ENCODE measurements around the gene EYS.

Gene EYS

GRCh38 chr6:64233746-64234145 is 1473.3 kb downstream of the EYS start:
- TF ChIP-seq SIN3A (IDR thresholded peaks at IDR 0.05; ENCODE audit: borderline replicate concordance, insufficient read depth, low read length): no peak
- no peak for TF ChIP-seq POLR2AphosphoS5 (IDR thresholded peaks at IDR 0.05; ENCODE audit: low read depth, low read length)
- TF ChIP-seq REST (IDR thresholded peaks at IDR 0.05; ENCODE audit: insufficient read depth in 1 of 2, low read depth in 2 of 2, low read length in 2 of 2): no peak
- TF ChIP-seq FOXP2 (optimal IDR thresholded peaks at IDR 0.05; ENCODE audit: borderline replicate concordance, extremely low read depth, extremely low read length, insufficient read depth): no peak
- TF ChIP-seq TAF1 (IDR thresholded peaks at IDR 0.05; ENCODE audit: borderline replicate concordance, insufficient read depth, low read length): no peak

- TF ChIP-seq SIN3A (IDR thresholded peaks at IDR 0.05; ENCODE audit: borderline replicate concordance, insufficient read depth, low read length) (no peak), POLR2AphosphoS5 (IDR thresholded peaks at IDR 0.05; ENCODE audit: low read depth, low read length) (no peak), FOXP2 (optimal IDR thresholded peaks at IDR 0.05; ENCODE audit: borderline replicate concordance, extremely low read depth, extremely low read length, insufficient read depth) (no peak), REST (IDR thresholded peaks at IDR 0.05; ENCODE audit: insufficient read depth in 1 of 2, low read depth in 2 of 2, low read length in 2 of 2) (no peak), TAF1 (IDR thresholded peaks at IDR 0.05; ENCODE audit: borderline replicate concordance, insufficient read depth, low read length) (no peak)
Measured at GRCh38 chr6:64231928-64232327, 1475.1 kb downstream of the EYS start.

- TF ChIP-seq POLR2AphosphoS5 (IDR thresholded peaks at IDR 0.05; ENCODE audit: low read depth, low read length): no peak
- no peak for TF ChIP-seq TAF1 (IDR thresholded peaks at IDR 0.05; ENCODE audit: borderline replicate concordance, insufficient read depth, low read length)
- TF ChIP-seq SIN3A (IDR thresholded peaks at IDR 0.05; ENCODE audit: borderline replicate concordance, insufficient read depth, low read length): no peak
- no peak for TF ChIP-seq FOXP2 (optimal IDR thresholded peaks at IDR 0.05; ENCODE audit: borderline replicate concordance, extremely low read depth, extremely low read length, insufficient read depth)
- TF ChIP-seq REST (IDR thresholded peaks at IDR 0.05; ENCODE audit: insufficient read depth in 1 of 2, low read depth in 2 of 2, low read length in 2 of 2): no peak
Measured at GRCh38 chr6:64230530-64230929, 1476.5 kb downstream of the EYS start.

GRCh38 chr6:64227863-64228262 is 1479.2 kb downstream of the EYS start:
- TF ChIP-seq FOXP2 (optimal IDR thresholded peaks at IDR 0.05; ENCODE audit: borderline replicate concordance, extremely low read depth, extremely low read length, insufficient read depth) (no peak), POLR2AphosphoS5 (IDR thresholded peaks at IDR 0.05; ENCODE audit: low read depth, low read length) (no peak), TAF1 (IDR thresholded peaks at IDR 0.05; ENCODE audit: borderline replicate concordance, insufficient read depth, low read length) (no peak), SIN3A (IDR thresholded peaks at IDR 0.05; ENCODE audit: borderline replicate concordance, insufficient read depth, low read length) (no peak), REST (IDR thresholded peaks at IDR 0.05; ENCODE audit: insufficient read depth in 1 of 2, low read depth in 2 of 2, low read length in 2 of 2) (no peak)

GRCh38 chr6:64225503-64225902 is 1481.5 kb downstream of the EYS start:
- TF ChIP-seq POLR2AphosphoS5 (IDR thresholded peaks at IDR 0.05; ENCODE audit: low read depth, low read length) (no peak), SIN3A (IDR thresholded peaks at IDR 0.05; ENCODE audit: borderline replicate concordance, insufficient read depth, low read length) (no peak), FOXP2 (optimal IDR thresholded peaks at IDR 0.05; ENCODE audit: borderline replicate concordance, extremely low read depth, extremely low read length, insufficient read depth) (no peak), TAF1 (IDR thresholded peaks at IDR 0.05; ENCODE audit: borderline replicate concordance, insufficient read depth, low read length) (no peak), REST (IDR thresholded peaks at IDR 0.05; ENCODE audit: insufficient read depth in 1 of 2, low read depth in 2 of 2, low read length in 2 of 2) (no peak)
